HEK293 (cell line): ENCODE measurements around the gene NRROS.

Source experiments
- GLIS1 ChIP-seq: fragments of 450-650 bp; formaldehyde crosslinking; IDR thresholded peaks from 2 replicates; pipeline ENCODE4 v1.5.1; 2016; ENCODE audit warnings: missing biosample characterization, missing genetic modification characterization
- HOXC10 ChIP-seq: sonication (generic); formaldehyde crosslinking; IDR thresholded peaks from 2 replicates; pipeline ENCODE4 v1.8.1; 2023; ENCODE audit warnings: mild to moderate bottlenecking, missing genetic modification reagents
- INSM2 ChIP-seq: fragments of 450-650 bp; formaldehyde crosslinking; IDR thresholded peaks from 2 replicates; pipeline ENCODE4 v1.5.1; 2016; ENCODE audit warnings: missing biosample characterization, missing genetic modification characterization
- MYNN ChIP-seq: fragments of 450-650 bp; formaldehyde crosslinking; IDR thresholded peaks from 2 replicates; pipeline ENCODE4 v1.5.1; 2016; ENCODE audit warnings: missing biosample characterization, missing genetic modification characterization, borderline replicate concordance
- TSHZ1 ChIP-seq: fragments of 450-650 bp; formaldehyde crosslinking; IDR thresholded peaks from 2 replicates; pipeline ENCODE4 v1.5.1; 2016; ENCODE audit warnings: missing biosample characterization, missing genetic modification characterization, borderline replicate concordance
- ZBTB10 ChIP-seq: fragments of 450-650 bp; formaldehyde crosslinking; IDR thresholded peaks from 2 replicates; pipeline ENCODE4 v1.5.1; 2016; ENCODE audit warnings: missing biosample characterization, missing genetic modification characterization
- ZNF521 ChIP-seq: fragments of 450-650 bp; formaldehyde crosslinking; IDR thresholded peaks from 2 replicates; pipeline ENCODE4 v1.5.1; 2017; ENCODE audit warnings: missing biosample characterization, mild to moderate bottlenecking, missing genetic modification characterization
- ZNF548 ChIP-seq: fragments of 450-650 bp; formaldehyde crosslinking; IDR thresholded peaks from 2 replicates; pipeline ENCODE4 v1.5.1; 2016; ENCODE audit warnings: missing biosample characterization, missing genetic modification characterization
- ZNF571 ChIP-seq: fragments of 450-650 bp; formaldehyde crosslinking; IDR thresholded peaks from 2 replicates; pipeline ENCODE4 v1.5.0; 2017; ENCODE audit warnings: missing biosample characterization, missing genetic modification characterization
- ZNF623 ChIP-seq: fragments of 450-650 bp; formaldehyde crosslinking; IDR thresholded peaks from 2 replicates; pipeline ENCODE4 v1.5.1; 2016; ENCODE audit warnings: missing biosample characterization, missing genetic modification characterization
- ZNF624 ChIP-seq: fragments of 450-650 bp; formaldehyde crosslinking; IDR thresholded peaks from 2 replicates; pipeline ENCODE4 v1.5.1; 2017; ENCODE audit warnings: missing biosample characterization, missing genetic modification characterization
- ZNF830 ChIP-seq: fragments of 450-650 bp; IDR thresholded peaks from 2 replicates; pipeline ENCODE4 v1.5.0; 2018; ENCODE audit warnings: missing biosample characterization, missing genetic modification characterization, low read depth, mild to moderate bottlenecking, moderate library complexity
- TF ChIP-seq, protein P1 (sequence below): fragments of 450-650 bp; formaldehyde crosslinking; IDR thresholded peaks from 2 replicates; pipeline ENCODE4 v1.5.1; 2016; ENCODE audit warnings: missing biosample characterization, missing genetic modification characterization
- TF ChIP-seq, protein P2 (sequence below): fragments of 450-650 bp; formaldehyde crosslinking; IDR thresholded peaks from 2 replicates; pipeline ENCODE4 v1.5.1; 2017; ENCODE audit warnings: missing biosample characterization, missing genetic modification characterization
- TF ChIP-seq, protein P3 (sequence below): fragments of 450-650 bp; IDR thresholded peaks from 2 replicates; pipeline ENCODE4 v1.5.1; 2018; ENCODE audit warnings: missing biosample characterization, mild to moderate bottlenecking, missing genetic modification characterization

NRROS gene

DNA sequence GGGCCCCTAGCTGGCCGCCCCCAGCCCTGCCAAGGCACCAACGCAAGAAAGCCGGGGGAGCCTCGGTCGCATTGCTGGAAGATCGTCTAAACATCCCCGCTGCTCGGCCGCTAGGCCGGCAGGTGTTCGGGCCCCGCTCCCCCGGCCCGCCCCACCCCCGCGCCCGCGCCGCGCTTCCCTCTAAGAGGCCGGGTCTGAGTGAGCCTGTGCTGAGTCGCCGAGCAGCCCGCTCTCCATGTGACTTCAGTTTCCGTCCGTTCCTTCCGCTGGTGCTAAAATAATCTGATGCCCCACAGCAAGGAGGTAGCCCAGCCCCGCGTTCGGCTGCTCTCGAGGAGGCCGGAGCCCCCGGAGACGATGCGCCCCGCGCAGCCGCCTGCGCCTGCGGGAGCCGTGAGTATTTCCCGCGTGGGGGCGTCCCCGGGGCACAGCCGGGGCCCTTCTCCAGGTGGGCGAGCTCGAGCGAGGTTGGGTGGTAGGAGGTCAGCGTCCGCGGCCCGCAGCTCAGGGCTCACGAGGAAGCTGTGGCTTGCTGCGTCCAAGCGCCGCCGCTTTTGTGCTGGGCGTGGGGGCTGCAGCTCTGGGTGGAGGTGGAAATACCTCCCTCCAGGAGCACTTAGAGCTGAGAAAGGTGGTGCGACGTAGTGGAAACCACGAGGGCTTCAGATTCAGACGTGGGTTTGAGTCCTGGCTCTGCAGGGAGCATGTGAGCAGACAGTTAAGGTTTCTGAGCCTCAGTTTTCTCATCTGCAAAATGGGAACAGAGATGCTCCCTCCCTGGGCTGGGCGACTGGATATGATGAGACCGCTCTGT is at the start of gene NRROS (continued):
- TF ChIP-seq ZNF548 (tag by site-specific recombination) (no peak), ZNF623 (tag by site-specific recombination) (no peak), ZNF830 (tag by site-specific recombination) (no peak), ZNF521 (tag by site-specific recombination) (no peak), ZBTB10 (tag by site-specific recombination) (no peak), INSM2 (tag by site-specific recombination) (no peak), MYNN (tag by site-specific recombination) (no peak), HOXC10 (CRISPR knock-in tag) (no peak), TSHZ1 (tag by site-specific recombination) (no peak), GLIS1 (tag by site-specific recombination) (peak; percentile 31; the same call in 1 of the 2 replicates), ZNF571 (no peak), ZNF624 (no peak)
- TF ChIP-seq, protein P1, sequence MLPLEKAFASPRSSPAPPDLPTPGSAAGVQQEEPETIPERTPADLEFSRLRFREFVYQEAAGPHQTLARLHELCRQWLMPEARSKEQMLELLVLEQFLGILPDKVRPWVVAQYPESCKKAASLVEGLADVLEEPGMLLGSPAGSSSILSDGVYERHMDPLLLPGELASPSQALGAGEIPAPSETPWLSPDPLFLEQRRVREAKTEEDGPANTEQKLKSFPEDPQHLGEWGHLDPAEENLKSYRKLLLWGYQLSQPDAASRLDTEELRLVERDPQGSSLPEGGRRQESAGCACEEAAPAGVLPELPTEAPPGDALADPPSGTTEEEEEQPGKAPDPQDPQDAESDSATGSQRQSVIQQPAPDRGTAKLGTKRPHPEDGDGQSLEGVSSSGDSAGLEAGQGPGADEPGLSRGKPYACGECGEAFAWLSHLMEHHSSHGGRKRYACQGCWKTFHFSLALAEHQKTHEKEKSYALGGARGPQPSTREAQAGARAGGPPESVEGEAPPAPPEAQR (tag by site-specific recombination), result no peak
- TF ChIP-seq, protein P2, sequence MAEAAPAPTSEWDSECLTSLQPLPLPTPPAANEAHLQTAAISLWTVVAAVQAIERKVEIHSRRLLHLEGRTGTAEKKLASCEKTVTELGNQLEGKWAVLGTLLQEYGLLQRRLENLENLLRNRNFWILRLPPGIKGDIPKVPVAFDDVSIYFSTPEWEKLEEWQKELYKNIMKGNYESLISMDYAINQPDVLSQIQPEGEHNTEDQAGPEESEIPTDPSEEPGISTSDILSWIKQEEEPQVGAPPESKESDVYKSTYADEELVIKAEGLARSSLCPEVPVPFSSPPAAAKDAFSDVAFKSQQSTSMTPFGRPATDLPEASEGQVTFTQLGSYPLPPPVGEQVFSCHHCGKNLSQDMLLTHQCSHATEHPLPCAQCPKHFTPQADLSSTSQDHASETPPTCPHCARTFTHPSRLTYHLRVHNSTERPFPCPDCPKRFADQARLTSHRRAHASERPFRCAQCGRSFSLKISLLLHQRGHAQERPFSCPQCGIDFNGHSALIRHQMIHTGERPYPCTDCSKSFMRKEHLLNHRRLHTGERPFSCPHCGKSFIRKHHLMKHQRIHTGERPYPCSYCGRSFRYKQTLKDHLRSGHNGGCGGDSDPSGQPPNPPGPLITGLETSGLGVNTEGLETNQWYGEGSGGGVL (tag by site-specific recombination), result no peak
- TF ChIP-seq, protein P3, sequence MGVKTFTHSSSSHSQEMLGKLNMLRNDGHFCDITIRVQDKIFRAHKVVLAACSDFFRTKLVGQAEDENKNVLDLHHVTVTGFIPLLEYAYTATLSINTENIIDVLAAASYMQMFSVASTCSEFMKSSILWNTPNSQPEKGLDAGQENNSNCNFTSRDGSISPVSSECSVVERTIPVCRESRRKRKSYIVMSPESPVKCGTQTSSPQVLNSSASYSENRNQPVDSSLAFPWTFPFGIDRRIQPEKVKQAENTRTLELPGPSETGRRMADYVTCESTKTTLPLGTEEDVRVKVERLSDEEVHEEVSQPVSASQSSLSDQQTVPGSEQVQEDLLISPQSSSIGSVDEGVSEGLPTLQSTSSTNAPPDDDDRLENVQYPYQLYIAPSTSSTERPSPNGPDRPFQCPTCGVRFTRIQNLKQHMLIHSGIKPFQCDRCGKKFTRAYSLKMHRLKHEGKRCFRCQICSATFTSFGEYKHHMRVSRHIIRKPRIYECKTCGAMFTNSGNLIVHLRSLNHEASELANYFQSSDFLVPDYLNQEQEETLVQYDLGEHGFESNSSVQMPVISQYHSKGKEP (tag by site-specific recombination), result no peak
